ENCODE data around the gene ZIC1. TPM values are rescaled to one million over a fixed set of nuclear protein-coding genes. Genes with fewer than 3 reads are reported as not detected.

The ZIC1 gene
- total RNA-seq, 2 donors from 2014 or later = not detected

DNA sequence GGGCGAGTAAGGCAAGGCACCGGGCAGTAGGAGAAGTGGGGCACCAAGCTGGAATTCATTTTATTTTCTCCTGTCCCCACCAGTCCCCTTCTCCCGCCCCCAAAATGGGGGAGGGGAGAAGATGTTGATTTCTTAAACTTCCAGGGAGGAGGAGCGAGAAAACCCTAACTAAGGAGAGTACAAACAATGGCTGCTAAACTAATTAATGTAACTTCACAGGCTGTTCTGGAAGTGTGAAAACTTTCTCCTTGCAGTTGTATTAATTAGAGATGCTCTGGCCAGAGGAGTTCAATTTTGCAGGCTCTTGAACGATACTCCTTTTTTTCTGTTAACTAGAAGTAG lies 14.3 kb upstream of the ZIC1 start:
- DNase-seq (no peak), ATAC-seq (replicated peaks in 1 of 2) (no peak)
- no peak overlapping the region for H3K4me3 Mint-ChIP-seq
- peaks cover 74% of the 10 kb centered on the region for H3K27me3 Mint-ChIP-seq (ENCODE audit: low read depth)
- peaks cover 9 to 15% of the 10 kb centered on the region in 2 donors for H3K36me3 Mint-ChIP-seq (ENCODE audit: insufficient read depth in 2 of 2)
- peaks cover 0 to 2% of the 10 kb centered on the region in 2 donors for H3K9me3 Mint-ChIP-seq
- no peak overlapping the region for H3K27ac Mint-ChIP-seq
- no peaks in the 10 kb centered on the region for H3K4me1 Mint-ChIP-seq (ENCODE audit: low read depth)

DNA sequence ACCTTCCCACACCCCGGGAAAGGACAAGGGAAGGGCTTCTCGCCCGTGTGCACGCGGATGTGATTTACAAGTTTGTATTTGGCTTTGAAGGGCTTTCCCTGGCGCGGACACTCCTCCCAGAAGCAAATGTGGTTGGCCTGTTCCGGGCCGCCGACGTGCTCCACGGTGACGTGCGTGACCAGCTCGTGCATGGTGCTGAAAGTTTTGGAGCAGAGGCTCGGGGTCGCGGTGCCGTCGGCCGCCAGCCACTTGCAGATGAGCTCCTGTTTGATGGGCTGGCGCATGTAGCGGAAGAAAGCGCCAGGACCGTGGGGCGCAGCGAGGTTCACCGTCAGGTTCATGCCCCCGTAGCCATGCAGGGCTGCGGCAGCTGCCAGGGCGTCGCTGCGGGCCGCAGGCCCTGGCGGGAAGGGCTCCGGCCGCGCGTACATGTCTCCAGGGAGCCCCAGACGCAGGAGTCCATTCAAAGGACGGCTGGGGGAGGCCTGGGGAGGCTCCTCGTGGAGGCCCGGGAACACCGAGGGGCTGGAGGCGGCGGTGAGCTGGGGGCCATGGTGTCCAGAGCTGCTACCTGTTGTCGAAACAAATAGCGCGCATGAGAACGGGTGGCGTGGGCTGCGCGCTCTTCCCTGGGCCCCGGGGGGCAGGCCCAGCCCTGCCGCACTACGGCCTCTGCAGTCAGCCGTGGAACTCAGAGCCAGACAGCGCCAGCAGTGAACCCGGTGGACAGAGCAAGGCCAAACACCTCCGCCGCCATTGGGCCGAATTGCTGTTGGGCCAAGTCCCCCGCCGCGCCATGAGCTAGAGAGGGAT lies 13.1 kb upstream of the ZIC1 start:
- Mint-ChIP-seq H3K4me1 (ENCODE audit: low read depth) (no peaks in the 10 kb centered on the region), H3K4me3 (no peak overlapping the region), H3K27ac (no peak overlapping the region), H3K27me3 (ENCODE audit: low read depth) (peaks cover 77% of the 10 kb centered on the region), H3K36me3 (ENCODE audit: insufficient read depth in 2 of 2) (peaks cover 9 to 15% of the 10 kb centered on the region in 2 donors), H3K9me3 (peaks cover 0 to 2% of the 10 kb centered on the region in 2 donors)
- no peak for DNase-seq
- ATAC-seq (replicated peaks in 1 of 2) = no peak

DNA sequence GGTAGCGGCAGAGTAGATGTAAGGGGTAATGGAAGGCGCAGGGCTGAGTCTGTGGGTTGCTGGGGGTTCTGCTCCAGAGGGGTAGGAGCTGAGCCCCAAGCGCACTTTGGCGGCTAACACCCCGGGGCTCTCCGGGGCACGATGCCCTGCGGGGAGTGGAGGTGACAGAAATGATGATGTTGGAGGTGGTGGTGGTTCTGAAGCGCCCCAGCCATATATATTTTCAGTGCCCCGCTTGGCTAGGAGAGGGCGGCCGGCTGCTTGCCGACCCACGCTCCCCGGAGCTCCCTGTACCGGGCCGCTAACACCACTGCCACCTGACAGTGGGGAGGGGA lies 12.5 kb upstream of the ZIC1 start:
- H3K4me1 Mint-ChIP-seq (ENCODE audit: low read depth) = no peaks in the 10 kb centered on the region
- H3K27me3 Mint-ChIP-seq (ENCODE audit: low read depth) = peaks cover 77% of the 10 kb centered on the region
- peaks cover 0 to 2% of the 10 kb centered on the region in 2 donors for H3K9me3 Mint-ChIP-seq
- H3K4me3 Mint-ChIP-seq = no peak overlapping the region
- H3K36me3 Mint-ChIP-seq (ENCODE audit: insufficient read depth in 2 of 2) = peaks cover 9 to 11% of the 10 kb centered on the region in 2 donors
- DNase-seq (no peak), ATAC-seq (replicated peaks in 1 of 2) (no peak)
- no peak overlapping the region for H3K27ac Mint-ChIP-seq

DNA sequence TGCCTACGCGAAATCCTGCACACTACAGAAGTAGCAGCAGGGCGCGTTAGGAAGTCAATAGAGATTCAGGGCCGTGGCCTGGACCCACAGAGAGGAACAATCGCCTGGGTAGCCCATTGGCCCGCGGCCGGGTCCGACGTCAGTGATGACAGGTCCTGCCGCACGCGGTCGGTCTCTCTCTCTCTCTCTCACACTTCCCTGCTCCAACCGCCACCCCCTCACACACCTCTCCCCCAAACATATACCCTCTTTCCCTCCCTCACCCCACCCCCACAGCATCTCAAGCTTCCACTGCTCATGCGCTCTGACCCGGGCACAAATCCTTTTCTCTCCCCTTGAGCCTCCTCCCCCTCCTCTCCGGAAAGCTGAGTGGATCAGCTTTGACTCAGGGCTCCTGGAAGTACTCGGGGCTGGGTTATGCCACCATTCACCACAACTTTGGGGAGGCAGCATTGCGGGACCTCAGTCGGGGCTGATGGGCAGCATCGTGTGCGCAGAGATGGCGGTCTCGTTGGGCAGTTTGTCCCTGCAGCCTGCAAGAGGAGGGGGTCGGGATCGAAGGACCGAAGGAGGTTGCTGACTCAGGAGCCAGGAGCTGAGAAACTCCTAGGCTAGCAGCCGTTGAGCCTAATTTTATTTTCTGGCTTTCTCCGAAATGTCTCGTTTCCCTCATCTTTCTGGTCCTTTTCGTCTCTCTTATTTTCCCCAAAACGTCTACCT lies 11.8 kb upstream of the ZIC1 start:
- DNase-seq (no peak), ATAC-seq (replicated peaks in 1 of 2) (no peak)
- H3K27ac Mint-ChIP-seq = no peak overlapping the region
- H3K36me3 Mint-ChIP-seq (ENCODE audit: insufficient read depth in 2 of 2) = peaks cover 9% of the 10 kb centered on the region in 2 donors
- peaks cover 0 to 2% of the 10 kb centered on the region in 2 donors for H3K9me3 Mint-ChIP-seq
- H3K27me3 Mint-ChIP-seq (ENCODE audit: low read depth) = peaks cover 80% of the 10 kb centered on the region
- H3K4me1 Mint-ChIP-seq (ENCODE audit: low read depth) = no peaks in the 10 kb centered on the region
- no peak overlapping the region for H3K4me3 Mint-ChIP-seq

DNA sequence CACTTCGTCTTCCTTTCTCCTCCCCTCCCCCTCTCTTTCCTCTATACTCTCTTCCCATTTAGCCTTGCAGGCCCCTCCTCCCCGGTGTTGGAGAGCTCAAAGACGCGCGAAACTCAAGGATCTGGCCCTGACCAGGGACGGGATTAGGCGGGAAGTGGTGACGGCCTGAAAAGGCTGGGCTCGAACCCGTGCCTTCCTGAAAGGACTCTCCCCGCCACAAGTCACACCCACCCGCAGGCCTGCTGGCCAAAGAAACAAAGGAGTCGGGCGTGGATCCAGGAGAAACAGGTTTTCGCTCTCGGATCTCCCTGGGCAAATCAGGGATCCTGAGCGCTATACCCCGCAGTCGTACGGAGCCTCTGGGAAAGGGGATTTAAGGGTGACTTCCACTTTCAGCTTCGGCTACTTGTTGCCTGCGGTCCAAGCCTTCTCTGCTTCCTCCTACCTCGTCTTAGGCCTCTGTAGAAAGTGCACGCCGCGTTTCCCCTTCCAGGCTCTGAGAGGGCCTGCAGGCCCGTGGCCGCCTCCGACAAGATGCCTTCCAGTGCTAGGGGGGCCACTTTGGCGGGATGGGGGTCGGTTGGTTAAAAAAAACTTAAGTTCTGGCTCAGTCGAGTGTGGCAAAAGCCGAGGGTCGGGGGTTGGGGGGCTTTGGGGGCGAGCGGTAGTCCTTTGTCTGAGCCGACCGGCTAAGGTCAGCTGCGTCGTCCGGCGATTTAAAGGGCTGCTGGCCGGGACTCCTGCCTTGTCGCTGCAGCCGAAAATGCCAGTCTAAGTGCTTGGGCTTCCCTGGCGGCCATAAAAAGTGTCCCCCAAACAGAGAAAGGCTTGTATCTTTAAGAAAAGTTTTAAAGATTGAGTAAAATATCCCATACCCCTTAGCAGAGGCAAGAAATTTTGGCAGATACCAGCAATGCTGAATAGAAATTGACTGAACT lies 11.0 kb upstream of the ZIC1 start:
- ATAC-seq (replicated peaks in 1 of 2) (no peak), DNase-seq (no peak)
- Mint-ChIP-seq H3K9me3 (peaks cover 0 to 2% of the 10 kb centered on the region in 2 donors), H3K27ac (no peak overlapping the region), H3K36me3 (ENCODE audit: insufficient read depth in 2 of 2) (peaks cover 7 to 8% of the 10 kb centered on the region in 2 donors), H3K27me3 (ENCODE audit: low read depth) (peaks cover 80% of the 10 kb centered on the region), H3K4me1 (ENCODE audit: low read depth) (no peaks in the 10 kb centered on the region), H3K4me3 (no peak overlapping the region)

DNA sequence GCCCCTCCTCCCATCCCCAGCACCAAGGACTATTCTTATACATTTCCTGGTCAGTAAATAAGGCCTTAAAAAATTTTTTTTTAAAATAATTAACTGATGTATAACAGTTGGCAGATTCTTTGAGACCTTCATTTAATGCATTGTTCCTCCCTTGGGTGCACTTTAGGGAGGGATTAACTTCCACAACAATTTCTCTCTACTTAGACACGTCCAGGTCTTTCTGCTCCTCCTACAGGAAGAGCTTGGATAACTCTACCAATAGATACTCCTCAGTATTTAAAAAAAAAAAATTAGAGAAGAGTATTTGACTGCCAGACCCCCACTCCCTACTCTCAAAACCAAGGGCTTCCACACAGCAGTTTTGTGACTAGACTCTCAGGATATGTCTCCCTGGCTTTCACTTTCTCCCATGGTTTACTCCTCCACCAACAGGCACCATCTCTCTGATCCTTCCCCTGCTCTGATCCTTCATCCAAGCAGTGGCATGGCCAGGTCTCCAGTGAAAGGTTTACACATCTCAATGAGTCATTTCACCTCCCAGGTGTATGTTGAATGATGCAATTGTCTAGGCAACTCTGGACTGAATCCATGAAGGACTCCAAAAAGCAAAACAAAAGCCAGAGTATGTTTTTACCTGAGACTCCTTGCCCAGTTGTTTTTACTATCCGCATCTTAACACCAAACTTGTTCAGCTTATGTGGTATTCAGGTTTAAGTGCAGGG lies 10.2 kb upstream of the ZIC1 start:
- Mint-ChIP-seq H3K36me3 (ENCODE audit: insufficient read depth in 2 of 2) (peaks cover 5 to 6% of the 10 kb centered on the region in 2 donors), H3K27ac (no peak overlapping the region), H3K27me3 (ENCODE audit: low read depth) (peaks cover 83% of the 10 kb centered on the region), H3K4me3 (no peak overlapping the region), H3K4me1 (ENCODE audit: low read depth) (no peaks in the 10 kb centered on the region), H3K9me3 (peaks cover 0 to 2% of the 10 kb centered on the region in 2 donors)
- ATAC-seq (replicated peaks in 1 of 2) (no peak), DNase-seq (no peak)

DNA sequence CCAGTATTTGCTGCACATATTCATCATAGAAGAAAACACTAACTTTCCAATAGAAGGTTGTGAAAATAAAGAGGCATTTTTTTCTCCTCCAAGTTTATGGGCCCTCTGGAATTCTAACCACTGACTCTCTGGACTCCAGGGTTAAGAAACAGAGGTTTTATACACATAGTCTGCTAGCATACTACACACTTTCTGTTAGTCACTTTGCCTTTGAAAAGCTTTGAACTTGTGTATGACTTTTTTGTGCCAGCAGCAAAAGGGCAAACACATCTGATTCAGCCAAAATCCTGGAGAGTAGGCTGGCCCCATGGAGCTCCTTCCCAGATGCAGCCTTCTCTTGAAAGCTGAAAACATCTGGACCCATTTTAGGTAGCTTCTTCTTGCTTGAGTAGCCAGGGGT lies 9.1 kb upstream of the ZIC1 start:
- peaks cover 81% of the 10 kb centered on the region for H3K27me3 Mint-ChIP-seq (ENCODE audit: low read depth)
- no peak overlapping the region for H3K4me3 Mint-ChIP-seq
- peaks cover 0 to 2% of the 10 kb centered on the region in 2 donors for H3K9me3 Mint-ChIP-seq
- no peaks in the 10 kb centered on the region for H3K4me1 Mint-ChIP-seq (ENCODE audit: low read depth)
- DNase-seq (no peak), ATAC-seq (replicated peaks in 1 of 2) (no peak)
- no peak overlapping the region for H3K27ac Mint-ChIP-seq
- peaks cover 3 to 5% of the 10 kb centered on the region in 2 donors for H3K36me3 Mint-ChIP-seq (ENCODE audit: insufficient read depth in 2 of 2)

DNA sequence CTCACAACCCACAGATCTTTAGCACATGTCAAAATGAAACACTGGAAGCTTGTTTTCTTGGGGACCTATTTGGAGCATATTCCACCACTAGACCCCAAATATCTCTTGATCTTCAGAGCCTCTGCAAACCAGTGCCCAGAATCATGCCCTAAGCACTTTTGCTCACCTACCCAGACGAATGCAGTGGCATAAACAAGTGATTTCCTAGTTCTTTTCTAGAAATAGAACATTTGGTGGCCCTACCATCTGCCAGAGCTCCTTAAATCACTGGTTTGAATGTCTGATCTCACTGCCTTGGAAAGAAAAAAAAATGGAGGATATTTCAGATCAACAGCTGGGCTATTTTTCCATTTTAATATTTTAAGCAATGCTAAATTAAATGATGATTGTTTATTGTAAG lies 8.2 kb upstream of the ZIC1 start:
- Mint-ChIP-seq H3K27me3 (ENCODE audit: low read depth) (peaks cover 82% of the 10 kb centered on the region), H3K36me3 (ENCODE audit: insufficient read depth in 2 of 2) (peaks cover 3 to 5% of the 10 kb centered on the region in 2 donors), H3K4me1 (ENCODE audit: low read depth) (no peaks in the 10 kb centered on the region), H3K9me3 (peaks cover 0 to 2% of the 10 kb centered on the region in 2 donors), H3K4me3 (no peak overlapping the region), H3K27ac (no peak overlapping the region)
- DNase-seq (no peak), ATAC-seq (replicated peaks in 1 of 2) (no peak)

DNA sequence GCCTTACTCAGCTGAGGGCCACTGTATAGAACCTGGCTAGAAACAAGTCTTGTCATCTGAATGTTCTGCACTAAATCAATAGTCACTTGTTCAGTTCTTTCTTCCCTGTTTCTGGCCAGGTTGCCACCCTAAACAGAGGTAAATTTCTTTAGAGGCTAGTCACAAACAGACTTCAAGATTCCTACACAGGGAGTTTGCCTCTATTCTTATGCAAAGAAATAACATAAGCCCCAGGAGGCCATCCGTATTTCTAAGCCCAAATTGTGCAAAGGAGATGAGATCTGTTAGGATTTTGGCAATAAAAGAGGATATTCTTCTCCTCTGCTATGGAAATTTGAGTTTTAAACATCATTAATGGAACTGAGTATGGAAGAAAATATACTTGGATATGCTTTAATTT lies 7.7 kb upstream of the ZIC1 start:
- DNase-seq (no peak), ATAC-seq (replicated peaks in 1 of 2) (no peak)
- no peak overlapping the region for H3K4me3 Mint-ChIP-seq
- H3K27ac Mint-ChIP-seq = no peak overlapping the region
- H3K27me3 Mint-ChIP-seq (ENCODE audit: low read depth) = peaks cover 86% of the 10 kb centered on the region
- peaks cover 3 to 7% of the 10 kb centered on the region in 2 donors for H3K36me3 Mint-ChIP-seq (ENCODE audit: insufficient read depth in 2 of 2)
- no peaks in the 10 kb centered on the region for H3K4me1 Mint-ChIP-seq (ENCODE audit: low read depth)
- peaks cover 0 to 2% of the 10 kb centered on the region in 2 donors for H3K9me3 Mint-ChIP-seq

DNA sequence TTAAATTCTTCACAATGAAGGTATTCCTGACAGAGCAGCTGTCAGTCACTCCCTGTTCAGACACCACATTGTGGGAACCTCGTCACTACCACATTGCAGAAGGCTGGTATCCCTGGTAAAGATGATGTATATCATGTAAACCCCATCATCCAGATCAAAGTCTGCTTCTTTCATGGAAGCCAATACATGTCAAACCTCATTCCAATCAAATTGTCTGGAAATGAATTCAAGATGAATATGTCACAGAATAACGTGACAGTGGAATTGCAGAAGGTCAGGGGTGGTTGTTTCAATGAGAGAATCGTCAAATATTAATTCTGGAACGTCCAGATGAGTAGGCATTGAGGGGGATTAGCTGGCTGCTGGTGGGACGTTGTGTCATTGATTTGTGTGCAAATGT lies 7.0 kb upstream of the ZIC1 start:
- peaks cover 85% of the 10 kb centered on the region for H3K27me3 Mint-ChIP-seq (ENCODE audit: low read depth)
- no peak overlapping the region for H3K27ac Mint-ChIP-seq
- H3K4me1 Mint-ChIP-seq (ENCODE audit: low read depth) = no peaks in the 10 kb centered on the region
- ATAC-seq (replicated peaks in 1 of 2) (no peak), DNase-seq (no peak)
- peaks cover 0 to 2% of the 10 kb centered on the region in 2 donors for H3K9me3 Mint-ChIP-seq
- H3K4me3 Mint-ChIP-seq = no peak overlapping the region
- H3K36me3 Mint-ChIP-seq (ENCODE audit: insufficient read depth in 2 of 2) = peaks cover under 1 to 10% of the 10 kb centered on the region in 2 donors

DNA sequence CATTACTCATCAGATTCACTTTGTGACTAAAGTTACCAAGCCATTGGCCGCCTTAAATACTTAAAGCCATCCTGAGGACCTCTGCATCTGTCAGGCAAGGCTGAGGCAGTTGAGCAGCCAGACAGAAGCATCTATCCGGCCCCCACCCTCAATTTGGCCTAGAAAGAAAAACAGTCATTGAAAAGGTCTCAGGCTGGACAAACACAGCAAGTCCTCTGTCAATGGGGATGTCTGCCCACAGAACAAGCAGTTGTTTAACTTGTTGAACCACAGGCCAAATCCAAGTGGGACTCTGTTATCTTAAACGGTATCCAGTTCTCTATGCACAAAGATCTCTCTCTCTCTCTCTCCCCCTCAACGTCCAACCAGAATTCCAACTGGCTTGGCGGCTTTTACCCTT lies 5.7 kb upstream of the ZIC1 start:
- H3K4me1 Mint-ChIP-seq (ENCODE audit: low read depth) = peaks cover 10% of the 10 kb centered on the region
- no peak overlapping the region for H3K27ac Mint-ChIP-seq
- DNase-seq (no peak), ATAC-seq (replicated peaks in 1 of 2) (no peak)
- peaks cover 88% of the 10 kb centered on the region for H3K27me3 Mint-ChIP-seq (ENCODE audit: low read depth)
- H3K4me3 Mint-ChIP-seq = no peak overlapping the region
- peaks cover 10% of the 10 kb centered on the region in 2 donors for H3K36me3 Mint-ChIP-seq (ENCODE audit: insufficient read depth in 2 of 2)
- H3K9me3 Mint-ChIP-seq = peaks cover 2 to 3% of the 10 kb centered on the region in 2 donors

DNA sequence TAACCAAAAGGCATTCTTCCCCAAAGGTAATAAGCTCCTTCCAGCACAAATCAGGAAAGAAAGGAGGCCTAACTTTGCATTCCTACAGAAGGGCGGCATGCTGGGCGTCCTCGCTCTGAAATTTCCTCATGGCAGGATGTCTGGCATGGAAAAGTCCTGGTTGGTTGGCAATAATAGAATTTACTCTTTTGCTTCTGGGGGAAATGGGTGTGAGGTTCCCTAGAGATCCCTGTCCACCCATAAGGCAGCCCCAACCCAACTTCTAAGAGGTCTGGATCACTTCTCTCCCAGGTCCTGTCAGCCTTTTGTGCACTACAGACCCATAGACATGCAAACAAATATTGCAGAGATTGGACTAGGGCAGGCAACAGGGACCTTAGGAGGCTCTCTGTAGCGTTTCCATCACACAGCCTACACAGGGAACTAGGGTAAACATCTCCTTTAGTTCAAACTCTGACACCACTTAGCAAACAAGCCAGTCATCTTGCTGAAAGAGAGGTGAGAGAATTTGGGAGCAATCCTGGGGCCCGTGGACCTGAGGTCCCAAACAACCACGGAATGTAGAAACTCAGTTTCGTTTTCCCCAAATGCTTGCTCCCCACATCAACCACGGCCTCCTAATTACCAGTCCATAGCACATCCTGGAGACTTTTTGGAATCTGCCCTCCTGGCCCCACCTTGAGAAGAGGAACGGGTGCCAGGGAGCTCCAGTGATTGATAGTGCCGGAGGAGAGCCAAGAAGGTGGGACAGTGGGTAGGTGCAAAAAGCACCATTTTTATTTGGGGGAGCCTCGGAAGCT lies 5.0 kb upstream of the ZIC1 start:
- H3K36me3 Mint-ChIP-seq (ENCODE audit: insufficient read depth in 2 of 2) = peaks cover 12 to 14% of the 10 kb centered on the region in 2 donors
- ATAC-seq (replicated peaks in 1 of 2) = no peak
- H3K9me3 Mint-ChIP-seq = peaks cover 2 to 3% of the 10 kb centered on the region in 2 donors
- H3K4me1 Mint-ChIP-seq (ENCODE audit: low read depth) = peaks cover 10% of the 10 kb centered on the region
- peaks cover 90% of the 10 kb centered on the region for H3K27me3 Mint-ChIP-seq (ENCODE audit: low read depth)
- H3K4me3 Mint-ChIP-seq = no peak overlapping the region
- H3K27ac Mint-ChIP-seq = no peak overlapping the region
- no peak for DNase-seq
